GM12865 (cell line): ENCODE results near the gene NR5A2.
"Not testable (repeated sequence)": the region's sequence is repeated elsewhere in the genome, so short reads cannot be mapped to it uniquely, and the experiment has no call there.

ENCODE experiments used
- DNase-seq: peaks from one replicate; pipeline ENCODE4 v3.0.0; 2010; ENCODE audit warnings: low read depth
- H3K4me3 ChIP-seq: 2 replicates; pipeline ENCODE4 v1.5.1; 2011; ENCODE audit warnings: mild to moderate bottlenecking, low read depth, low read length, control low read depth
- TF ChIP-seq, protein P1 (sequence below): IDR thresholded peaks from 2 replicates; pipeline ENCODE4 v1.5.1; 2011; ENCODE audit warnings: low read length, control low read depth, low read depth, inconsistent platforms; ENCODE audit not compliant: insufficient read depth; ENCODE audit errors: missing control alignments

Gene NR5A2

DNA sequence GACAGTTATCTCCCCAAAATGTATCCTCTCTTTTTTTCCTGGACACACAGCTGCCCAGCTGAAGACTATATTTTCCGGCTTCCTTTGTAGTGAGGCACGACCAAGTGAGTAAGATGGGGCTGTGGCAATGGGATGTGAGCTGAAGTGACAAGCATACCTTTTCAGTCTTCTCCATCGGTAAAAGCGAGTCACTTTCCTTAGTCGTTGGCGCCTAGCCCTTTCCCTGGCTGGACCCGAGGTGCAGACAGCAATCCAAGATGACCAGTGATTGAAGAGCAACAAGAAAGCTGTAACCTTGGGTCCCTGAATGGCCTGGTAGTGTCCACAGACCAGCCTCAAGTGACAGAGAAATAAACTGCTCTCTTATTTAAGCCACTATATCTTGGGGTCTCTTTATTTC is 155.2 kb downstream of the NR5A2 start:
- H3K4me3 ChIP-seq = no peak overlapping the region
- DNase-seq = no peak
- TF ChIP-seq, protein P1, sequence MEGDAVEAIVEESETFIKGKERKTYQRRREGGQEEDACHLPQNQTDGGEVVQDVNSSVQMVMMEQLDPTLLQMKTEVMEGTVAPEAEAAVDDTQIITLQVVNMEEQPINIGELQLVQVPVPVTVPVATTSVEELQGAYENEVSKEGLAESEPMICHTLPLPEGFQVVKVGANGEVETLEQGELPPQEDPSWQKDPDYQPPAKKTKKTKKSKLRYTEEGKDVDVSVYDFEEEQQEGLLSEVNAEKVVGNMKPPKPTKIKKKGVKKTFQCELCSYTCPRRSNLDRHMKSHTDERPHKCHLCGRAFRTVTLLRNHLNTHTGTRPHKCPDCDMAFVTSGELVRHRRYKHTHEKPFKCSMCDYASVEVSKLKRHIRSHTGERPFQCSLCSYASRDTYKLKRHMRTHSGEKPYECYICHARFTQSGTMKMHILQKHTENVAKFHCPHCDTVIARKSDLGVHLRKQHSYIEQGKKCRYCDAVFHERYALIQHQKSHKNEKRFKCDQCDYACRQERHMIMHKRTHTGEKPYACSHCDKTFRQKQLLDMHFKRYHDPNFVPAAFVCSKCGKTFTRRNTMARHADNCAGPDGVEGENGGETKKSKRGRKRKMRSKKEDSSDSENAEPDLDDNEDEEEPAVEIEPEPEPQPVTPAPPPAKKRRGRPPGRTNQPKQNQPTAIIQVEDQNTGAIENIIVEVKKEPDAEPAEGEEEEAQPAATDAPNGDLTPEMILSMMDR = no peak

DNA sequence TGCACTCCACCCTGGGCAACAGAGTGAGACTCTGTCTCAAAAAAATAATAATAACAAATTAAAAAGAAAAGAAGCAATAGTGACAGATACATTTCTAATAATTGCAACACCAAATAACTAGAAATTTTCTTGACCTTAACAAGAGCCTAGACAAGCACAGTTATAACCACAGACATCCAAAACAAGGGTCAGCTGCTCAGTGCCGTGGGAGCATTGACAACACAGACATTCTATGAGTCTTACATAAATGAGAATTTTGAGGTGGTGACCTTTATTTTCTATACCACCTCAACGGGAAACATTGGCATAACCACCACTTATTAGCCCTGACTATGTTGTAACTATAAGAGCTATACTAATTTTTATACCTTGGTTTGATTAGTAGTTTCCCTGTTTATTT is 156.1 kb downstream of the NR5A2 start:
- TF ChIP-seq, protein P1 = no peak
- DNase-seq = no peak
- H3K4me3 ChIP-seq = no peak overlapping the region

DNA sequence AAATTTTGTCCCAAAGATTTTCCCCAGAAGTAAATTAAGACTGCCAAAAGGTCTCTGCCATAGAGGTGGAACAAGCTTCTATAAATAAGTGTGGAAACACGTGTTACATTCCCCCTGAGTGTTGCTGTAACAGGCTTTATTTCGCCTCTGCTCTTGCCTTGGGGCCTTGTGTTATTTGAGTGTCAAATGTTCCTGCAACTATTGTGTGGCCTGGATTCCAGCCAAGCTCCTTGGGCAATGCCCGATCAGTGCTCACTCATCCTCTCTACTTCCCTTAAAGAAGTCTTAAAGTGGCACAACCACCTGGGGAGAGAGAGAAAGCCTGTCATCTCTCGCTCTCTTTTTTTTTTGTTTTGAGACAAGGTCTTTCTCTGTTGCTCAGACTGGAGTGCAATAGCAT is 156.7 kb downstream of the NR5A2 start:
- H3K4me3 ChIP-seq = no peak overlapping the region
- peak; percentile 15 for DNase-seq
- TF ChIP-seq, protein P1 = no peak

DNA sequence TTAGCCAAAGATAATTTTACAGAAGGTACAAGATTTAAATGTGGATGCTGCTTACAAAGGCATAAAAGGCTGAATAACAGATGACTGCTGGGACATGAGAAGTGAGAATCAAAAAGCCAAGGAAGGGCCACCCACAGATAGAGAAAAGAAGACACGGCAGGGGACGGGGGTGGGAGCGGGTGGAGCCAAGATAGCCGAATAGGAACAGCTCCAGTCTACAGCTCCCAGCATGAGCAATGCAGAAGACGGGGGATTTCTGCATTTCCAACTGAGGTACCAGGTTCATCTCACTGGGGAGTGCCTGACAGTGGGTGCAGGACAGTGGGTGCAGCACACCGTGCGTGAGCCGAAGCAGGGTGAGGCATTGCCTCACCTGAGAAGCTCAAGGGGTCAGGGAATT is 157.7 kb downstream of the NR5A2 start:
- not testable (repeated sequence) for DNase-seq

DNA sequence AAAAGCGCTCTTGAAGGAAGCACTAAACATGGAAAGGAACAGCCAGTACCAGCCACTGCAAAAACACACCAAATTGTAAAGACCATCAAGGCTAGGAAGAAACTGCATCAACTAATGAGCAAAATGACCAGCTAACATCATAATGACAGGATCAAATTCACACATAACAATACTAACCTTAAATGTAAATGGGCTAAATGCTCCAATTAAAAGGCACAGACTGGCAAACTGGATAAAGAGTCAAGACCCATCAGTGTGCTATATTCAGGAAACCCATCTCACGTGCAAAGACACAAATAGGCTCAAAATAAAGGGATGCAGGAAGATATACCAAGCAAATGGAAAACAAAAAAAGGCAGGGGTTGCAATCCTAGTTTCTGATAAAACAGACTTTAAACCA is 159.8 kb downstream of the NR5A2 start:
- not testable (repeated sequence) for DNase-seq, H3K4me3 ChIP-seq

More for the DNA sequence above, 157.7 kb downstream of the NR5A2 start:
- not testable (repeated sequence) for H3K4me3 ChIP-seq

DNA sequence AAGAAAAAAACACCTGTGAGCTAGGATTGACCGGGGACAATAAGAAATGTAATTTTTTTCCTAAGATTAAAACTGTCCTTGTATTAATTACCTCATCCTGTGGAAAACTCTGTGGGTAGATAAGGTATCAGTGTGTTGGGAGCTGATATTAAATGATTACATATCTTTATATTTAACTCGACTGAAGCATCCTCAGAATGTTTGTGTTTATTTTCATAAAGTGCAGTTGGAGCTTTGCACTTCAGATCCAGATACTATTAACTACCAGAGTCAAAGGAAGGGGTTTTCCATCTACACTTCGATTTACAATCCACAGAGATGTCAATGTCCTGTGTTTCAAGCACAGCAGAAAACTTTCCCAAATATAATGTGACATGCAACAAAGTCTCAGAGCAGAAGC is 164.5 kb downstream of the NR5A2 start:
- no peak overlapping the region for H3K4me3 ChIP-seq
- TF ChIP-seq, protein P1 = no peak
- DNase-seq = no peak

DNA sequence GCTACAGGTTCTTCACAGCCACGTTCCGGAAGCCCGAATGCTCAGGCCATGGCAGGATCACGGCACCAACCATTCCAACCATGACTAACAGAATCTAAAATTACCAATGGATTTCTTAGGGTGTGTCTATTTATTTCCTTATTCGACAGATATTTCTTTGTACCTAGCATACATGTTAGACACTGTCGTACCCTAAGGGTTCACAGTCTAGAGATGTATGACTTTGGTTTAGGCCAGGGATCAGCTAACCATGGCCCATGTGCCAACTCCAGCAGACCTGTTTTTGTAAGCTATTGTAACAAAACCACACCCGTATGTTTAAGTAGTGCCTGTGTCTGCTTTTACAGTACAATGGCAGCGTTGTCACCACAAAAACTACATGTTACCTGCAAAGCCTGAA is 167.0 kb downstream of the NR5A2 start:
- H3K4me3 ChIP-seq = no peak overlapping the region
- DNase-seq = no peak
- TF ChIP-seq, protein P1 = no peak

DNA sequence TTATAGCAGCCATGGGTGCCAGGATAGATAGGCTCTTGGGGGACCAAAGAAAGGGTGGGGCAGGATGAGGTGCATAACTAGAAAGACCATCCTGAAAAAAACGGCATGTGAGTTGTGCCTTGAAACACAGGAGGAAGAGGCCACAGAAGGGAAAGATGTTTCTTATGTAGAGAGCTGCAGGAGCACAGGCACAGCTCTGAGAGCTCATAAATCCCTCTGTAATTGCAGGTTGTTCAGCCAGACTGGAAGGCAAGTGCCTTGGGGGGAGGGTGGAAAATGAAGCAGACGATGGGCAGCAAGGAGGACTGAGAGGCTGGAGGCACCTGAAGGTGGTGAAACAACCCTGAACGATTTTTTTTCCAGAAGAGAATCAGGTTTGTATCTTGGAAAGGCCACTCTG is 170.7 kb downstream of the NR5A2 start:
- TF ChIP-seq, protein P1 = no peak
- no peak for DNase-seq
- no peak overlapping the region for H3K4me3 ChIP-seq
